Measurements from ENCODE around the gene PODNL1.

- TF ChIP-seq EZH2 (IDR thresholded peaks at IDR 0.05; ENCODE audit: low read length, missing control alignments) (no peak), CTCF (conservative IDR thresholded peaks at IDR 0.05 in 1 of 2, IDR thresholded peaks at IDR 0.05 in 1 of 2; ENCODE audit: low read depth in 1 of 2, low read length in 2 of 2) (no peak)
Observed at GRCh38 chr19:13964776-13965175, 26.6 kb upstream of the PODNL1 start.

All from fibroblast of lung (primary cell).